HFFc6 (cell line): Measurements from ENCODE around the gene KLHL22. TPM values are rescaled to one million over a fixed set of nuclear protein-coding genes. Genes with fewer than 3 reads are reported as not detected.

Source experiments
- DNase-seq: peaks from one replicate; pipeline ENCODE4 v3.0.0-alpha.2; 2018
- H3K27ac Mint-ChIP-seq: 2 replicates; pipeline ENCODE4 v1.8.0; 2020; ENCODE audit warnings: mild to moderate bottlenecking, mixed read lengths
- H3K27me3 Mint-ChIP-seq: 2 replicates; pipeline ENCODE4 v1.8.0; 2021; ENCODE audit warnings: mild to moderate bottlenecking, moderate library complexity, mixed read lengths; ENCODE audit not compliant: insufficient read depth
- H3K36me3 Mint-ChIP-seq: 2 replicates; pipeline ENCODE4 v1.8.0; 2021; ENCODE audit warnings: low read depth, mixed read lengths
- H3K4me1 Mint-ChIP-seq: 2 replicates; pipeline ENCODE4 v1.8.0; 2020; ENCODE audit warnings: low read depth, mixed read lengths
- H3K4me3 Mint-ChIP-seq: 2 replicates; pipeline ENCODE4 v1.8.0; 2020; ENCODE audit warnings: mild to moderate bottlenecking, moderate library complexity, mixed read lengths
- H3K9me3 Mint-ChIP-seq: 2 replicates; pipeline ENCODE4 v1.8.0; 2020; ENCODE audit warnings: mild to moderate bottlenecking, mixed read lengths
- CTCF ChIP-seq: fragments of 200-600 bp; sonication (generic); IDR thresholded peaks from 2 replicates; pipeline ENCODE4 v1.5.0; 2021; ENCODE audit warnings: antibody characterized with exemption, mild to moderate bottlenecking
- total RNA-seq, 6 experiments: library from RNA; stranded (reverse); fragmentation: NEBNext Ultra II Directional; extraction: Animal tissue kit (Norgen Biotek cat#: 25700); gene quantifications; 2 replicates in 1 of 6; 3 replicates in 5 of 6; pipeline ENCODE4 v1.2.3, GENCODE V29; 2021

The KLHL22 gene
- total RNA-seq, 6 experiments from 2014 or later, result 19.2 to 25.5 (median 21.6) TPM

GRCh38 chr22:20431511-20432192 lies 63.9 kb downstream of the KLHL22 start:
- TF ChIP-seq CTCF, result no peak
- Mint-ChIP-seq H3K9me3 (no peaks in the 10 kb centered on the region), H3K27me3 (peaks cover 12% of the 10 kb centered on the region), H3K4me3 (no peak overlapping the region), H3K36me3 (peaks cover 11% of the 10 kb centered on the region; the same call in 1 of the 2 replicates), H3K27ac (no peak overlapping the region), H3K4me1 (peaks cover 23% of the 10 kb centered on the region)
- no peak for DNase-seq

- Mint-ChIP-seq H3K27ac (no peak overlapping the region), H3K4me3 (no peak overlapping the region), H3K9me3 (no peaks in the 10 kb centered on the region), H3K36me3 (peaks cover 11% of the 10 kb centered on the region; the same call in 1 of the 2 replicates), H3K27me3 (peaks cover 12% of the 10 kb centered on the region), H3K4me1 (peaks cover 22% of the 10 kb centered on the region)
- DNase-seq, result no peak
- peak; percentile 41; the same call in 1 of the 2 replicates for TF ChIP-seq CTCF
Measured at GRCh38 chr22:20430720-20431510, 64.7 kb downstream of the KLHL22 start.

- Mint-ChIP-seq H3K27me3 (peaks cover 12% of the 10 kb centered on the region), H3K4me3 (no peak overlapping the region), H3K9me3 (no peaks in the 10 kb centered on the region), H3K27ac (no peak overlapping the region), H3K36me3 (peaks cover 11% of the 10 kb centered on the region; the same call in 1 of the 2 replicates), H3K4me1 (peaks cover 15% of the 10 kb centered on the region)
- DNase-seq, result no peak
- no peak for TF ChIP-seq CTCF
Measured at GRCh38 chr22:20430101-20430719, 65.4 kb downstream of the KLHL22 start.

GRCh38 chr22:20429254-20430100 lies 66.1 kb downstream of the KLHL22 start:
- H3K4me1 Mint-ChIP-seq, result peaks cover 7% of the 10 kb centered on the region
- H3K27ac Mint-ChIP-seq, result no peak overlapping the region
- TF ChIP-seq CTCF, result no peak

More at GRCh38 chr22:20429254-20430100, 66.1 kb downstream of the KLHL22 start:
- no peak for DNase-seq
- Mint-ChIP-seq H3K4me3 (no peak overlapping the region), H3K36me3 (peaks cover 11% of the 10 kb centered on the region; the same call in 1 of the 2 replicates), H3K9me3 (no peaks in the 10 kb centered on the region), H3K27me3 (peaks cover 10% of the 10 kb centered on the region)
